KG1 (cell line): ENCODE measurements around the gene ZNF316.

ENCODE experiments used
- DNase-seq: peaks from one replicate; lab custom pipeline; 2025; lab: John Stamatoyannopoulos, UW

ZNF316 gene

GRCh38 chr7:6691609-6692106, 54.5 kb downstream of the ZNF316 start:
- no peak for DNase-seq

- DNase-seq: no peak
Measured at GRCh38 chr7:6700793-6701192, 63.7 kb downstream of the ZNF316 start.

- no peak for DNase-seq
Measured at GRCh38 chr7:6701860-6702259, 64.7 kb downstream of the ZNF316 start.
